Tibial artery (tissue), 4 donors: ENCODE results near the gene LRRC51.

Source experiments
- DNase-seq, 2 donors: peaks; one replicate each; pipeline ENCODE4 v3.0.0-alpha.2; 2019
- H3K27ac ChIP-seq, 2 donors: fragments of 200-600 bp; sonication (generic) in 1 of 2; 1 replicate in 1 of 2; 2 replicates in 1 of 2; pipeline ENCODE4 v1.5.1; 2018 to 2019; ENCODE audit warnings: mild to moderate bottlenecking in 1 of 2
- H3K27me3 ChIP-seq, 2 donors: fragments of 200-600 bp; sonication (generic) in 1 of 2; one replicate each; pipeline versions ENCODE4 v1.5.1 to v1.6.0; 2016 to 2019
- H3K36me3 ChIP-seq, 3 donors: fragments of 200-600 bp; sonication (generic) in 2 of 3; one replicate each; pipeline ENCODE4 v1.5.1; 2016 to 2019; ENCODE audit warnings: mild to moderate bottlenecking in 2 of 3
- H3K4me1 ChIP-seq, 4 donors: fragments of 200-600 bp; sonication (generic) in 2 of 4; 1 replicate in 3 of 4; 2 replicates in 1 of 4; pipeline ENCODE4 v1.5.1; 2016 to 2019
- H3K4me3 ChIP-seq, 2 donors: fragments of 200-600 bp; sonication (generic) in 1 of 2; 1 replicate in 1 of 2; 2 replicates in 1 of 2; pipeline ENCODE4 v1.5.1; 2018 to 2019; ENCODE audit warnings: mild to moderate bottlenecking in 2 of 2
- H3K9me3 ChIP-seq, 3 donors: fragments of 200-600 bp; sonication (generic) in 1 of 3; one replicate each; pipeline ENCODE4 v1.5.1; 2016 to 2019
- CTCF ChIP-seq, 2 experiments: fragments of 200-600 bp in 1 of 2; fragments of 450-650 bp in 1 of 2; IDR thresholded peaks; one replicate each; pipeline ENCODE4 v1.5.1; 2017 to 2019; ENCODE audit warnings: antibody characterized with exemption in 2 of 2, mild to moderate bottlenecking in 1 of 2, moderate library complexity in 1 of 2
- intact Hi-C: fragments of 100-400 bp; cut with DNase I; formaldehyde crosslinking; loops from one replicate; pipeline ENCODE4 v1.15.0; 2023; ENCODE audit warnings: low total_unique reads

Gene LRRC51

GRCh38 chr11:72103754-72104167 lies 23.1 kb downstream of the LRRC51 start:
- DNase-seq: no peak
- no peak for TF ChIP-seq CTCF (IDR thresholded peaks at IDR 0.05)
- H3K27ac ChIP-seq: peak overlapping the region; percentile 91 to 95
- peaks cover 0 to 36% (median 27%) of the 10 kb centered on the region in 4 donors for H3K4me1 ChIP-seq
- no peaks in the 10 kb centered on the region for H3K27me3 ChIP-seq
- no peaks in the 10 kb centered on the region for H3K9me3 ChIP-seq
- peak overlapping the region; percentile 79 to 92 for H3K4me3 ChIP-seq
- peaks cover 7 to 30% (median 14%) of the 10 kb centered on the region in 3 donors for H3K36me3 ChIP-seq
- intact Hi-C loops: no loop called here

- peaks cover 0 to 25% (median 19%) of the 10 kb centered on the region in 4 donors for H3K4me1 ChIP-seq
- H3K27ac ChIP-seq: no peak within 1 kb of the TSS
- H3K36me3 ChIP-seq: peaks cover 0 to 30% (median 6%) of the 10 kb centered on the region in 3 donors
- intact Hi-C loops: no loop called here
- TF ChIP-seq CTCF (IDR thresholded peaks at IDR 0.05): no peak
- no peak for DNase-seq
- H3K27me3 ChIP-seq: no peaks in the 10 kb centered on the region
- H3K9me3 ChIP-seq: no peaks in the 10 kb centered on the region
- H3K4me3 ChIP-seq: no peak within 1 kb of the TSS
Observed at GRCh38 chr11:72105888-72106287, 25.2 kb downstream of the LRRC51 start, which contains the start of gene TOMT. Gene TOMT (plus strand): TSS chr11:72105924. CDS start chr11:72105952, 28 bp downstream.

GRCh38 chr11:72111300-72112142 lies 30.9 kb downstream of the LRRC51 start:
- intact Hi-C loops: no loop called here
- no peak for TF ChIP-seq CTCF (IDR thresholded peaks at IDR 0.05)

DNA sequence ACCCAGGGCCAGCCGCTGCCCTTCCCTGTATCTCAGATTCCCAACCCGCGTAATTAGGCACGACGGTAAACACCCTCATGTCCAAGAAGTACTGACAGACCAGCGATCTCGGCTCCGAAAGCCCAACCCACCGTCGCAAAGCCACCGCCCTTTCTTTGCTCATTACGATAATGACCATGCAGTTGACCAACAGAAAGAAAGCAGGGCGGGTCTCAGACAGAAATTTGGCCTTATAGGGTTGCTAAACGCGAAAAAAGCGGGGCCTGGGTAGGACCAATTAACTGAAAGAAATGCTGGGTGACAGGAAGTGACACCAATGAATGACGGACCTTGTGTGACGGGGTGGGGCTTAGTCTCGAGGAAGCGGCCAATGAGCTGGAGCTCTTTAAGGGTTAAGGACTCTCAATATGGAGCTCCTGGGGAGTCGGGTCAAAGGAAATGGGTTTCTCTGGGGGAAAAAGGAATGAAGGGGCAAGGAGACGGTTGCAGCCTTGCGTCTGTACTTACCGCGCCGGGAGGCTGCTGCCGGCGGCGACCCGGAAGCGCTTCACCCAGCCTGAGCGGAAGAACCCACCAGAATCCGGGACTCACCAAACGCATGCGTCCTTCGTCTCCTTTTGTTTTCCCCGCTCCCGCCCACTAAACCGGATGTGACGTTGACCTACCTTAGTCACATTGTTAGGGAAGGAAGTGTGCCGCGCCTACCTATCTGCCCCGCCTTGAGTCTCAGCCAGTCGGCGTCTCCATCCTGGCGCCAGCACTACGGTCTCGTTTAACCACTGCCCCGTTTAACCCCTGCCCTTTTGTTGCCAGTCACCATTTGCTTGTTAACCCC lies 31.7 kb downstream of the LRRC51 start, which contains the start of gene ANAPC15:
ANAPC15 (minus strand) TSS at position 553 of the 835 bp plus-strand sequence. CDS start 1,419 bp downstream, outside the sequence.
- H3K9me3 ChIP-seq: no peaks in the 10 kb centered on the region
- peak within 1 kb of the TSS; percentile 58 to 66 for H3K4me3 ChIP-seq
- H3K27me3 ChIP-seq: peaks cover 0 to 5% of the 10 kb centered on the region in 2 donors
- DNase-seq: peak; percentile 99 to 100
- intact Hi-C loops: no loop called here
- no peak for TF ChIP-seq CTCF (IDR thresholded peaks at IDR 0.05)
- H3K4me1 ChIP-seq: peaks cover 0 to 15% (median 7%) of the 10 kb centered on the region in 4 donors
- peak within 1 kb of the TSS; percentile 90 to 94 for H3K27ac ChIP-seq
- peaks cover 0 to 24% (median 6%) of the 10 kb centered on the region in 3 donors for H3K36me3 ChIP-seq

More at GRCh38 chr11:72111300-72112142, 30.9 kb downstream of the LRRC51 start:
- Histone ChIP-seq H3K36me3 (peaks cover 0 to 24% (median 6%) of the 10 kb centered on the region in 3 donors), H3K9me3 (no peaks in the 10 kb centered on the region), H3K4me3 (peak overlapping the region; percentile 58 to 66), H3K27ac (peak overlapping the region; percentile 90 to 94), H3K4me1 (peaks cover 0 to 15% (median 7%) of the 10 kb centered on the region in 4 donors), H3K27me3 (no peaks in the 10 kb centered on the region)
- DNase-seq: no peak
